SK-N-MC (cell line): ENCODE results near the gene ADH6.

Experiments used
- EZH2 ChIP-seq: fragments of 200-600 bp; sonication (generic); IDR thresholded peaks from one replicate; pipeline ENCODE4 v1.6.1; 2017; ENCODE audit warnings: antibody characterized with exemption
- POLR2AphosphoS5 ChIP-seq: IDR thresholded peaks from 2 replicates; pipeline ENCODE4 v1.6.1; 2012; ENCODE audit warnings: mild to moderate bottlenecking, low read depth, low read length, borderline replicate concordance

DNA sequence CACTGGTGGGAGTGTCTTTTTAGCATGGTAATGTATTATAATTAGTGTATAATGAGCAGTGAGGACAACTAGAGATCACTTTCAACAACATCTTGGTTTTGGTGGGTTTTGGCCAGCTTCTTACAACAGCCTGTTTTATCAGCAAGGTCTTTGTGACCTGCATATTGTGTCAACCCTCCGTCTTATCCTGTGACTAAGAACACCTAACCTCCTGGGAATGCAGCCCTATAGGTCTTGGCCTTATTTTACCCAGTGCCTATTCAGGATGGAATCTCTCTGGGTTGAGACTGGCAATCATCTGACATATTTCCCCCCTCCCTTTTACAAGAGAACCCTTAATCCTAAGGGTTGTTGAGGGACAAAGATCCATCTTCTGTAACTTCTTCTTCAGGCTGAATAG, 53.1 kb downstream of the ADH6 start:
- TF ChIP-seq POLR2AphosphoS5 (no peak), EZH2 (no peak)
